Measurements from ENCODE around the gene DCHS2. TPM values are rescaled to one million over a fixed set of nuclear protein-coding genes. Genes with fewer than 3 reads are reported as not detected.

The DCHS2 gene
- total and polyA plus RNA-seq, 10 of the 15 experiments (the other 5 are each of a cell fraction or from before 2014, with no cell fraction given): 0.01 to 0.31 (median 0.06) TPM; not detected in 3

- no peak for TF ChIP-seq E2F4 (IDR thresholded peaks at IDR 0.05; ENCODE audit: low read depth, low read length)
- no peak for TF ChIP-seq NR2C1 (IDR thresholded peaks at IDR 0.05)
These were observed 62.4 kb downstream of the DCHS2 start (continued) for GRCh38 chr4:154429176-154429575.

- H3K27ac ChIP-seq (ENCODE audit: control insufficient read depth, insufficient read depth): no peak overlapping the region
- H3K27me3 ChIP-seq (replicated peaks in 1 of 2; ENCODE audit: control insufficient read depth in 2 of 2, insufficient read depth in 2 of 2, low read length in 1 of 2): no peaks in the 10 kb centered on the region; a peak in 2 of 4 replicates
- BruUV-seq (replicated peaks): no TSS peak
- no peak overlapping the region for H3K4me2 ChIP-seq (ENCODE audit: control insufficient read depth, insufficient read depth)
- no peaks in the 10 kb centered on the region for H3K36me3 ChIP-seq (ENCODE audit: control insufficient read depth in 2 of 2, insufficient read depth in 2 of 2, low read length in 1 of 2)
- H3K9me3 ChIP-seq (replicated peaks; ENCODE audit: control insufficient read depth, insufficient read depth, low read length): no peaks in the 10 kb centered on the region
- no peak overlapping the region for H3K4me3 ChIP-seq
- H3K79me2 ChIP-seq (ENCODE audit: control insufficient read depth, insufficient read depth, low read length): no peaks in the 10 kb centered on the region
- RAD21 ChIA-PET (ENCODE audit: unreplicated experiment): no interaction called here
- 51% methylated on average over 6 of the region's 6 CpGs for WGBS (ENCODE audit: insufficient coverage, insufficient replicate concordance, low lambda C conversion rate, missing lambda C conversion rate)
- intact Hi-C loops (cut with micrococcal nuclease; ENCODE audit: unreplicated experiment): no loop called here
- no peak overlapping the region for H2AFZ ChIP-seq (ENCODE audit: control insufficient read depth, low read depth, low read length)
- H4K20me1 ChIP-seq (ENCODE audit: control insufficient read depth, insufficient read depth): no peaks in the 10 kb centered on the region
- ATAC-seq: no peak
- SMC1A ChIA-PET (ENCODE audit: uncharacterized antibody, unreplicated experiment): interaction anchor here (1.3 to 1.4 kb wide), 2 partner anchors 11 to 123 kb away, joined by 3 to 5 read pairs; partner anchors contain the start of gene PLRG1
- H3K9ac ChIP-seq (ENCODE audit: control insufficient read depth, insufficient read depth, low read length): no peak overlapping the region
- CTCF ChIA-PET: interaction anchor here (1.2 to 1.5 kb wide), 2 partner anchors 9 to 11 kb away, joined by 3 to 7 read pairs; no protein-coding TSS in a partner anchor
- in situ Hi-C loops (cut with MboI): no loop called here
- FAIRE-seq: no peak
- H3K4me1 ChIP-seq (ENCODE audit: control insufficient read depth, insufficient read depth, low read length): no peaks in the 10 kb centered on the region
- POLR2A ChIA-PET: no interaction called here
- no peak for DNase-seq (ENCODE audit: low read depth, low spot score)
- TF ChIP-seq, protein P1, sequence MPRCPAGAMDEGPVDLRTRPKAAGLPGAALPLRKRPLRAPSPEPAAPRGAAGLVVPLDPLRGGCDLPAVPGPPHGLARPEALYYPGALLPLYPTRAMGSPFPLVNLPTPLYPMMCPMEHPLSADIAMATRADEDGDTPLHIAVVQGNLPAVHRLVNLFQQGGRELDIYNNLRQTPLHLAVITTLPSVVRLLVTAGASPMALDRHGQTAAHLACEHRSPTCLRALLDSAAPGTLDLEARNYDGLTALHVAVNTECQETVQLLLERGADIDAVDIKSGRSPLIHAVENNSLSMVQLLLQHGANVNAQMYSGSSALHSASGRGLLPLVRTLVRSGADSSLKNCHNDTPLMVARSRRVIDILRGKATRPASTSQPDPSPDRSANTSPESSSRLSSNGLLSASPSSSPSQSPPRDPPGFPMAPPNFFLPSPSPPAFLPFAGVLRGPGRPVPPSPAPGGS (IDR thresholded peaks at IDR 0.05; ENCODE audit: borderline replicate concordance, insufficient read depth, low read depth, low read length, poor library complexity, severe bottlenecking): no peak
- TF ChIP-seq CBX5 (IDR thresholded peaks at IDR 0.05; ENCODE audit: low read depth): no peak
- TF ChIP-seq EGR1 (IDR thresholded peaks at IDR 0.05; ENCODE audit: borderline replicate concordance in 1 of 2, low read depth in 2 of 2, low read length in 2 of 2): no peak
- no peak for TF ChIP-seq SMAD5 (IDR thresholded peaks at IDR 0.05; ENCODE audit: low read depth)
- TF ChIP-seq IKZF1 (conservative IDR thresholded peaks at IDR 0.05): no peak
- no peak for TF ChIP-seq NFIC (IDR thresholded peaks at IDR 0.05; ENCODE audit: low read depth, low read length)
- TF ChIP-seq, protein P2, sequence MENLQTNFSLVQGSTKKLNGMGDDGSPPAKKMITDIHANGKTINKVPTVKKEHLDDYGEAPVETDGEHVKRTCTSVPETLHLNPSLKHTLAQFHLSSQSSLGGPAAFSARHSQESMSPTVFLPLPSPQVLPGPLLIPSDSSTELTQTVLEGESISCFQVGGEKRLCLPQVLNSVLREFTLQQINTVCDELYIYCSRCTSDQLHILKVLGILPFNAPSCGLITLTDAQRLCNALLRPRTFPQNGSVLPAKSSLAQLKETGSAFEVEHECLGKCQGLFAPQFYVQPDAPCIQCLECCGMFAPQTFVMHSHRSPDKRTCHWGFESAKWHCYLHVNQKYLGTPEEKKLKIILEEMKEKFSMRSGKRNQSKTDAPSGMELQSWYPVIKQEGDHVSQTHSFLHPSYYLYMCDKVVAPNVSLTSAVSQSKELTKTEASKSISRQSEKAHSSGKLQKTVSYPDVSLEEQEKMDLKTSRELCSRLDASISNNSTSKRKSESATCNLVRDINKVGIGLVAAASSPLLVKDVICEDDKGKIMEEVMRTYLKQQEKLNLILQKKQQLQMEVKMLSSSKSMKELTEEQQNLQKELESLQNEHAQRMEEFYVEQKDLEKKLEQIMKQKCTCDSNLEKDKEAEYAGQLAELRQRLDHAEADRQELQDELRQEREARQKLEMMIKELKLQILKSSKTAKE (IDR thresholded peaks at IDR 0.05; ENCODE audit: low read depth, poor library complexity, severe bottlenecking): no peak
- TF ChIP-seq IKZF2 (IDR thresholded peaks at IDR 0.05): no peak
- no peak for TF ChIP-seq PBX3 (IDR thresholded peaks at IDR 0.05; ENCODE audit: insufficient replicate concordance, low read depth, low read length)
- TF ChIP-seq, protein P3, sequence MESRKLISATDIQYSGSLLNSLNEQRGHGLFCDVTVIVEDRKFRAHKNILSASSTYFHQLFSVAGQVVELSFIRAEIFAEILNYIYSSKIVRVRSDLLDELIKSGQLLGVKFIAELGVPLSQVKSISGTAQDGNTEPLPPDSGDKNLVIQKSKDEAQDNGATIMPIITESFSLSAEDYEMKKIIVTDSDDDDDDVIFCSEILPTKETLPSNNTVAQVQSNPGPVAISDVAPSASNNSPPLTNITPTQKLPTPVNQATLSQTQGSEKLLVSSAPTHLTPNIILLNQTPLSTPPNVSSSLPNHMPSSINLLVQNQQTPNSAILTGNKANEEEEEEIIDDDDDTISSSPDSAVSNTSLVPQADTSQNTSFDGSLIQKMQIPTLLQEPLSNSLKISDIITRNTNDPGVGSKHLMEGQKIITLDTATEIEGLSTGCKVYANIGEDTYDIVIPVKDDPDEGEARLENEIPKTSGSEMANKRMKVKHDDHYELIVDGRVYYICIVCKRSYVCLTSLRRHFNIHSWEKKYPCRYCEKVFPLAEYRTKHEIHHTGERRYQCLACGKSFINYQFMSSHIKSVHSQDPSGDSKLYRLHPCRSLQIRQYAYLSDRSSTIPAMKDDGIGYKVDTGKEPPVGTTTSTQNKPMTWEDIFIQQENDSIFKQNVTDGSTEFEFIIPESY (IDR thresholded peaks at IDR 0.05): no peak
- TF ChIP-seq IRF3 (IDR thresholded peaks at IDR 0.05): no peak
These were observed 64.5 kb downstream of the DCHS2 start for GRCh38 chr4:154427149-154427548.

Data from GM12878 (cell line).